Measurements from ENCODE around the gene STRN4.

GRCh38 chr19:46715975-46716671 lies 30.1 kb downstream of the STRN4 start:
- TF ChIP-seq CTCF (conservative IDR thresholded peaks at IDR 0.05 in 1 of 2, IDR thresholded peaks at IDR 0.05 in 1 of 2; ENCODE audit: low read depth in 1 of 2, low read length in 2 of 2) = no peak
- no peak for TF ChIP-seq EZH2 (IDR thresholded peaks at IDR 0.05; ENCODE audit: low read length, missing control alignments)

Measured in fibroblast of lung (primary cell).